Karpas-422 (cell line): ENCODE results near the gene UBE2Q1. TPM values are rescaled to one million over a fixed set of nuclear protein-coding genes. Genes with fewer than 3 reads are reported as not detected.

Experiments
- DNase-seq: peaks from one replicate; pipeline ENCODE4 v3.0.0-alpha.2; 2015
- H2AFZ ChIP-seq: fragments of 200-600 bp; sonication (generic); 2 replicates; pipeline ENCODE4 v1.6.1; 2014; ENCODE audit warnings: antibody characterized with exemption, low read length, mixed read lengths
- H3K27ac ChIP-seq: fragments of 200-600 bp; sonication (generic); 2 replicates; pipeline ENCODE4 v1.5.1; 2014; ENCODE audit warnings: mild to moderate bottlenecking, low read length, moderate library complexity
- H3K27me3 ChIP-seq: fragments of 200-600 bp; sonication (generic); 2 replicates; pipeline ENCODE4 v1.6.1; 2014; ENCODE audit warnings: low read length, mixed read lengths
- H3K36me3 ChIP-seq: fragments of 200-600 bp; sonication (generic); 2 replicates; pipeline ENCODE4 v1.6.1; 2014; ENCODE audit warnings: low read length, mixed read lengths; ENCODE audit not compliant: insufficient read depth
- H3K4me1 ChIP-seq: fragments of 200-600 bp; sonication (generic); 2 replicates; pipeline ENCODE4 v1.6.1; 2014; ENCODE audit warnings: mild to moderate bottlenecking, low read length, mixed read lengths
- H3K4me2 ChIP-seq: fragments of 200-600 bp; sonication (generic); 2 replicates; pipeline ENCODE4 v1.6.1; 2014; ENCODE audit warnings: low read length, low read depth, mild to moderate bottlenecking; ENCODE audit not compliant: poor library complexity, severe bottlenecking
- H3K4me3 ChIP-seq: fragments of 200-600 bp; sonication (generic); 2 replicates; pipeline ENCODE4 v1.5.1; 2014; ENCODE audit warnings: mild to moderate bottlenecking, antibody characterized with exemption, low read length, mixed read lengths
- H3K79me2 ChIP-seq: fragments of 200-600 bp; sonication (generic); 2 replicates; pipeline ENCODE4 v1.6.1; 2014; ENCODE audit warnings: mild to moderate bottlenecking, low read length, mixed read lengths
- H3K9ac ChIP-seq: fragments of 200-600 bp; sonication (generic); 2 replicates; pipeline ENCODE4 v1.6.0; 2014; ENCODE audit warnings: low read length
- H3K9me2 ChIP-seq: fragments of 200-600 bp; sonication (generic), shearing (Covaris generic); replicated peaks from 2 replicates; pipeline ENCODE4 v1.6.0; 2014; ENCODE audit warnings: mild to moderate bottlenecking, low read length, moderate library complexity; ENCODE audit not compliant: insufficient read depth
- H3K9me3 ChIP-seq: fragments of 300-700, 200-600 bp; sonication (generic); 2 replicates; pipeline ENCODE4 v1.6.1; 2014; ENCODE audit warnings: low read length, mixed read lengths
- H4K20me1 ChIP-seq: fragments of 200-600 bp; sonication (generic); 2 replicates; pipeline ENCODE4 v1.6.1; 2014; ENCODE audit warnings: mild to moderate bottlenecking, antibody characterized with exemption, low read length, low read depth; ENCODE audit not compliant: insufficient read depth
- total RNA-seq: library from RNA; depleted of rRNA; stranded (reverse); fragments of >200 nt; shearing (Covaris generic); gene quantifications from 2 replicates; pipeline ENCODE4 v1.2.3, GENCODE V29; 2014; ENCODE audit warnings: low replicate concordance

UBE2Q1 gene
- total RNA-seq, 1 experiment from 2014 or later, result 41.2 TPM

DNA sequence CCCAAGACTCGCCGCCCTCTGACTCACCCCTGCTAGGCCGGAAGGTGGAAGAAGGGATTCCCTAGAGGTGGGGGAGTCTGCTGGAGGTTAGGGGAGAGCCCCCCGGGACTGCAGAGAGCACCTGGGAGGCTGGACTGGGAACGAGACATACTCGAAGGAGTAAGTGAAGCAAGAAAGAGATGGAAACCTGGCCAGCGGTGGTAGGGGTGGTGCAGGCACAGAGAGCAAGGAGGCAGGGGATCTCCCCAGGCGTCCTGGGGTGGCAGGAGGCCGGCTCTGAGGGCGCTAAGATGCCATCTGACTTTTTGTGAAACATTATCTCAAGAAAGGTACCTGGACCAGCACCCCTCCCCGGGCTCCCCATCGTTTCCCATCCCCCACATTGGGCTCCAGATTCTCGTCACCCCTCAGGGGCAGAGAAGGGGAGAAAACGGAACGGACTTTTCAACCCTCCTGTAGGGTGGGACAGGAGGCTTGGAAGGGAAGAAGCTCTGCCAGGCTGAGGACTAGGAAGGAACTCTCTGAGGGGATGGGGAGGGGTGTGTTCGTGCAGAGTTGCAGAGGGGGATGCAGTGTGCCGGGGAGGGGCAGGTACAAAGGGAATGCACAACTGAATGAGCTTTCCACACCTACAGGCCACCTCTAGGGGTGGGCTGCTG lies 9.8 kb upstream of the UBE2Q1 start:
- no peak for DNase-seq
- Histone ChIP-seq H3K9me2 (no peaks in the 10 kb centered on the region), H3K27me3 (no peaks in the 10 kb centered on the region), H3K9ac (no peak overlapping the region), H3K4me1 (peaks cover 24% of the 10 kb centered on the region), H3K36me3 (no peaks in the 10 kb centered on the region), H3K4me3 (0 out of 2 replicates have a peak overlapping the region, but pooled peaks have one; percentile 16), H3K79me2 (no peaks in the 10 kb centered on the region), H3K27ac (no peak overlapping the region), H4K20me1 (no peaks in the 10 kb centered on the region), H2AFZ (no peak overlapping the region), H3K4me2 (peak overlapping the region; percentile 42), H3K9me3 (no peaks in the 10 kb centered on the region)

DNA sequence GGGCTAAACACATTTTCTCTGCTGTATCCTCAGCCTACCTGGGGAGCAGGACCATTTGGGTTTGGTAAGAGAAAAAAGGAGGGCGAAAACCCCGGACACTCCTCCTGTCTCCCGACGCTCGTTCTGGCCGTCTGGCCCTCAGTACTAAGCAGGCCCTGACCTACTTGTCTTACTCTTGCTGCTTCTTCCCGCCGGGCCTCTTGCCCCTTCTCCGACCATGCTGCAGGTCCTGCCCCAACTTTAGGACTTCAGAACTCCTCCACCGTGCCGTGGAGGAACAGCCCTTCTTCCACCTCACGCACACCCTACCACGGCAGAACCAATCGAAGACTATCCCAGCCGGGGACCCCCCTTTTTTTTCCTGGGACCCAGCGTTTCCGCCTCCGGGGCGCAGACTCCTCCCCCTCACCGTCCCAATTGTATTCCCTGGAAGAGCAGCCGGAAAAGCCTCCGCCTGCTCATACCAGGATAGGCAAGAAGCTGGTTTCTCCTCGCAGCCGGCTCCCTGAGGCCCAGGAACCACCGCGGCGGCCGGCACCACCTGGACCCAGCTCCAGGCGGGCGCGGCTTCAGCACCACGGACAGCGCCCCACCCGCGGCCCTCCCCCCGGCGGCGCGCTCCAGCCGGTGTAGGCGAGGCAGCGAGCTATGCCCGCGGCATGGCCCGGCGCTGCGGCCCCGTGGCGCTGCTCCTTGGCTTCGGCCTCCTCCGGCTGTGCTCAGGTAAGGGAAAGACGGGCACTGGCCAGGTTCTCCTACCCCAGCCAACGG lies 9.1 kb upstream of the UBE2Q1 start, which contains the start of gene CHRNB2:
TSS of gene CHRNB2 (plus strand) at position 393 of the 771 bp plus-strand sequence. CDS start at position 660, 267 bp downstream.
- H3K79me2 ChIP-seq, result no peaks in the 10 kb centered on the region
- H3K27ac ChIP-seq, result no peak within 1 kb of the TSS
- H3K9me3 ChIP-seq, result no peaks in the 10 kb centered on the region
- H3K4me1 ChIP-seq, result peaks cover 17% of the 10 kb centered on the region
- peak within 1 kb of the TSS; percentile 42 for H3K4me2 ChIP-seq
- H3K9me2 ChIP-seq, result no peaks in the 10 kb centered on the region
- no peak within 1 kb of the TSS for H3K9ac ChIP-seq
- no peak within 1 kb of the TSS for H2AFZ ChIP-seq
- no peaks in the 10 kb centered on the region for H3K36me3 ChIP-seq
- H3K4me3 ChIP-seq, result 0 out of 2 replicates have a peak within 1 kb of the TSS, but pooled peaks have one; percentile 16
- no peaks in the 10 kb centered on the region for H4K20me1 ChIP-seq
- H3K27me3 ChIP-seq, result no peaks in the 10 kb centered on the region
- DNase-seq, result peak; percentile 86

DNA sequence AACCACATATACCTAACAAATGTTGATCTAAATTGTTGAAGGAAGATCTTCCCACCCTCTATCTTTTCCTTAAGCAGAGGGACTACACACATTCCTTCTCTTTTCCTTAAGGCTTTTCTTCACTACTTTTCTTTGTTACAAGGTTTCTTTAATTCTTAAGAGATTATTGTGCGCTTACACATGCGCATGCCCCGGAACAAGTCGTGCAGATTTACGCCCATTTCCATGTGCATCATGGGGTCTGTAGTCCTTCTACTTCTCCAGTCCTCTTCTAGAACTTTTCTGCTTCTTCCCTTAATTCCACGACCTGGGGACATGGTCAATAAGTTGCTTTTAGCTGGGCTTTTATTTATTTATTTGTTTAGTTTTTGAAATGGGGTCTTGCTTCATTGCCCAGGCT lies 7.4 kb upstream of the UBE2Q1 start:
- Histone ChIP-seq H3K4me1 (peaks cover 13% of the 10 kb centered on the region), H3K9me3 (no peaks in the 10 kb centered on the region), H3K9ac (no peak overlapping the region), H3K9me2 (no peaks in the 10 kb centered on the region), H3K4me2 (no peak overlapping the region), H3K4me3 (no peak overlapping the region), H2AFZ (no peak overlapping the region), H3K27me3 (no peaks in the 10 kb centered on the region), H4K20me1 (no peaks in the 10 kb centered on the region), H3K27ac (no peak overlapping the region), H3K79me2 (no peaks in the 10 kb centered on the region), H3K36me3 (no peaks in the 10 kb centered on the region)
- no peak for DNase-seq

DNA sequence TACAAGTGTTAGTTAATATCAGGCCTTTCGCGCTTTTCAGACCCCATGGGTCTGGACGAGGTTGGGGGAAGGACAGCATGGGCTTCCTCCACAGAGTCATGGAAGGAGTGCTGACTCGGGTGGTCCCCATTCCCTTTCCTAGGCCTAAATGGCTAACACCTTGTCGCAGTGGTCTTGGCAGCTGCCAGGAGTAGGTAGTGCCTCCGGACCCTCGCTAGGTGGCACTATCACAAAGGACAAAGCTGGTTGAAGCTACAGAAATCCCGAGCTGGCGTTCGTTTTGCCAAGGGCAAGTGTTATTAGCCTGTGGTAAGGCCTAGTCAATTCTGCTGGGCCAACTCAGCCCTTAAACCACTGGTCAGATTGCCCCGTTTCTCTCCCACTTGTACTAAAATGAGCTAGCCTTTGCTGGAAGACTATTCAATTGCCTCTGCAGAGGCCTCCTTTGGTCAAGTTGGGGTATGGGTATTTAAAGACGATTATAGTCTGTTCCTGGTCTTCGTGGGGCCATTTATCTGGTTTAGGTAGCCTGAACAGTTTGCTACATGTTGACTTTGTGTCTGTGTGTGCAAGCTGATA lies 1.1 kb upstream of the UBE2Q1 start:
- peaks cover 23% of the 10 kb centered on the region; the same call in 1 of the 2 replicates for H4K20me1 ChIP-seq
- H3K4me1 ChIP-seq, result peaks cover 25% of the 10 kb centered on the region
- H3K9me2 ChIP-seq, result no peaks in the 10 kb centered on the region
- no peaks in the 10 kb centered on the region for H3K9me3 ChIP-seq
- peak; percentile 94 for DNase-seq
- peak overlapping the region; percentile 50; the same call in 1 of the 2 replicates for H3K27ac ChIP-seq
- peaks cover 10% of the 10 kb centered on the region for H3K36me3 ChIP-seq
- H2AFZ ChIP-seq, result peak overlapping the region; percentile 31; the same call in 1 of the 2 replicates
- H3K79me2 ChIP-seq, result peaks cover 33% of the 10 kb centered on the region
- peak overlapping the region; percentile 67 for H3K4me3 ChIP-seq
- H3K9ac ChIP-seq, result peak overlapping the region; percentile 76
- H3K4me2 ChIP-seq, result peak overlapping the region; percentile 83
- H3K27me3 ChIP-seq, result no peaks in the 10 kb centered on the region

DNA sequence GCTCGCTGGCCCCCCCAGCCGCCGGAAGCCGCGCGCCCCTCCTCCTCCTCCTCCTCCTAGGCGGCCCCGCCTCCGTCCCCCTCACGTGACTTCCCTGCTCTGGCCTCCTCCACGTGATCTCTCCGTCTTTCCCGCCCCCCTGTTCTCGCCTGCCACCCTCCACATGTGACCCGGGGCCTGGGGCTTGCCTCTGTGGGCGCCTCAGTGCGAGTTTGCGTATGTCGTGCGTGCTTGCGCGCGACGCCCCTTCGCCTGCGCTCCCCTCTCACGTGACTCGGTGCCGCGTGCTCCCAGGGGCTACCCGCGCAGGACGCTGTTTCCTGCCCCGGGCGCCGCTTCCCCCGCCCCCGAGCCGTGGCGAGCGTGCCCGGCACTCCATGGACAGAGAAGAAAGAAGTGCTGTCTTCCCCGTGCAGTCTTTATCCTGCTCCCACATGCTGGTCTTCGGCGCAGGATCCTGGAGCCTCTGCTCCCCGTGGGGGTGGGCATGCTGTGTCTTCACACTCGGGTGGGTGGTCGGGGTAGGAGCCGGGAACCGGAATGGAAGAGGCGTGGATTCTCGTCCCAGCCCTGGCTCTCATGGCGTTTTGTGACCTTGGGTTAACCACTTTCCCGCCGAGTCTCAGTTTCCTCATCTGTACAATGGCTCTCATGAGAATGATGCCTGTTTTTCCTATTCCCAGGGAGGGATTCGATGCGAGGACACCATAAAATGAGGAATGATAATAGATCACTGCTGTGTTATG lies 431 bp upstream of the UBE2Q1 start:
- peak overlapping the region; percentile 31; the same call in 1 of the 2 replicates for H2AFZ ChIP-seq
- H3K79me2 ChIP-seq, result peaks cover 37% of the 10 kb centered on the region
- peak overlapping the region; percentile 67 for H3K4me3 ChIP-seq
- peaks cover 17% of the 10 kb centered on the region for H3K36me3 ChIP-seq
- H3K27ac ChIP-seq, result peak overlapping the region; percentile 50; the same call in 1 of the 2 replicates
- H3K9me2 ChIP-seq, result no peaks in the 10 kb centered on the region
- H3K9ac ChIP-seq, result peak overlapping the region; percentile 76
- no peaks in the 10 kb centered on the region for H3K27me3 ChIP-seq
- no peaks in the 10 kb centered on the region for H3K9me3 ChIP-seq
- DNase-seq, result peak; percentile 100
- peaks cover 25% of the 10 kb centered on the region for H3K4me1 ChIP-seq
- peaks cover 23% of the 10 kb centered on the region; the same call in 1 of the 2 replicates for H4K20me1 ChIP-seq
- peak overlapping the region; percentile 83 for H3K4me2 ChIP-seq

DNA sequence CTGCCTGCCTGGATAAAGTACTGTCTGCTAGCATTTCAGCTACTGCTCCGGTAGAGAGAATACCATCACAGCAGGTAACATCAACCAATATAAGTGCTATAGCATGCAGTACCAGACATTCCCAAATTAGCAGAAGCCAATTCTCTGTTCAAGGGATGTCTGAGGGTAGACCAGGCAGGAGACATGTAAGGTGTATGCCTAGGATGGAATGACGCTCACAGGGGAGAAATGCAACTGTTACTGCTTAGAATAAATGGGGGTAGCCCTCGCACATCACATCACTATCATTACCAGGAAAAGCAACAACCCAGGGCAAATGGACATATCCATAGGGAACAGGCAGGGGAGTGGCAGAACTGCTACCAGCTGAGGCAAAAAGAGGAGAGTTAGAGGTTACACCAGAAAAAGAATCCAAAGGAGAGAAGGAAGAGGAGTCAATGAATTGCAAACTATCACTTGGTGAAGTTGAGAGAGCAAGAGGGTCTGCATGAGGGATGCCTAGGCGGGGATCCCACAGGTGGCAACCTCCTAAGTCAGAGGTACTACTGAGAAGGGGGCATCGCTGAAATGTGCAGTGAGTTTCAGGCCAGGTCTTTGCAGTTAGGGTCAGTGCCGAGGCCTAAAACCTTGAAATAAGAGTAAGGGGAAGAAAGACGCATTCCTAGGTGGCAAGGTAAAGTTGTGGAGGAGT lies 1.1 kb downstream of the UBE2Q1 start:
- H3K36me3 ChIP-seq, result peaks cover 31% of the 10 kb centered on the region
- H3K27ac ChIP-seq, result peak overlapping the region; percentile 62
- H3K4me1 ChIP-seq, result peaks cover 25% of the 10 kb centered on the region
- peak overlapping the region; percentile 97 for H3K4me3 ChIP-seq
- no peaks in the 10 kb centered on the region for H3K9me3 ChIP-seq
- H3K79me2 ChIP-seq, result peaks cover 37% of the 10 kb centered on the region
- no peaks in the 10 kb centered on the region for H3K27me3 ChIP-seq
- no peak for DNase-seq
- H3K9ac ChIP-seq, result peak overlapping the region; percentile 94
- H2AFZ ChIP-seq, result no peak overlapping the region
- peak overlapping the region; percentile 78 for H3K4me2 ChIP-seq
- no peaks in the 10 kb centered on the region for H3K9me2 ChIP-seq
- H4K20me1 ChIP-seq, result peaks cover 28% of the 10 kb centered on the region; the same call in 1 of the 2 replicates

DNA sequence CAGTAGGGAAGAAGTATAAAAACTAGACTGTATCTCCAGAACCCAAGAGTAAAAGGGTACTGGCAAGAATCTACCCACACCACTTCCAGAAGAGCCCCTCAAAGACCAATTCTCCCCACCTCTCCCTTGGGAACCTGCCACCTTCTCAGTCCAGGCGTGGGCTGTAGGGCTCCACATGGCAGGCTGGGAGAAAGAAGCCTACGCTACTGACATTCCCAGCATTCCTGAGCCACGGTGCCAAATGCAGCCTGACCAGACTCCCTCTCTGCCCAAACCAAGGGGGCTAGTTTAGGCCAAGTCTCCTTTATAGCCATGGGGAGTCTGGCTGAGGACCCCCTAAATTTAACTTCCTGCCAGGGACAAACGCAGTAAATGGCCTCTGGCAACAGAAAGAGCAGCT lies 2.0 kb downstream of the UBE2Q1 start:
- Histone ChIP-seq H4K20me1 (peaks cover 28% of the 10 kb centered on the region; the same call in 1 of the 2 replicates), H3K4me2 (peak overlapping the region; percentile 78), H3K27me3 (no peaks in the 10 kb centered on the region), H3K4me1 (peaks cover 25% of the 10 kb centered on the region), H3K4me3 (peak overlapping the region; percentile 97), H3K9me3 (no peaks in the 10 kb centered on the region), H3K9ac (peak overlapping the region; percentile 94), H2AFZ (no peak overlapping the region), H3K9me2 (no peaks in the 10 kb centered on the region), H3K79me2 (peaks cover 37% of the 10 kb centered on the region), H3K27ac (no peak overlapping the region), H3K36me3 (peaks cover 35% of the 10 kb centered on the region)
- DNase-seq, result no peak
